Measurements from ENCODE around the gene TNFRSF4.

TNFRSF4 gene

GRCh38 chr1:1228596-1229321, 14.8 kb upstream of the TNFRSF4 start:
- no peak overlapping the region for H3K4me3 ChIP-seq (ENCODE audit: low read length)
- H3K36me3 ChIP-seq (ENCODE audit: insufficient read depth, low read length), result peaks cover 41% of the 10 kb centered on the region

GRCh38 chr1:1228187-1228586, 14.2 kb upstream of the TNFRSF4 start:
- Histone ChIP-seq H3K36me3 (ENCODE audit: insufficient read depth, low read length) (peaks cover 39% of the 10 kb centered on the region), H3K4me2 (ENCODE audit: low read length) (no peak overlapping the region), H3K4me3 (ENCODE audit: low read length) (no peak overlapping the region), H3K4me1 (ENCODE audit: control insufficient read depth, insufficient read depth, low read length) (peaks cover 18% of the 10 kb centered on the region), H3K27me3 (ENCODE audit: control insufficient read depth, insufficient read depth, low read length) (no peaks in the 10 kb centered on the region), H3K9me3 (replicated peaks; ENCODE audit: low read length) (no peaks in the 10 kb centered on the region), H3K9ac (ENCODE audit: low read depth, low read length) (no peak overlapping the region)

More at GRCh38 chr1:1228596-1229321, 14.8 kb upstream of the TNFRSF4 start:
- Histone ChIP-seq H3K9me3 (replicated peaks; ENCODE audit: low read length) (no peaks in the 10 kb centered on the region), H3K9ac (ENCODE audit: low read depth, low read length) (no peak overlapping the region), H3K4me1 (ENCODE audit: control insufficient read depth, insufficient read depth, low read length) (peaks cover 24% of the 10 kb centered on the region), H3K4me2 (ENCODE audit: low read length) (no peak overlapping the region), H3K27me3 (ENCODE audit: control insufficient read depth, insufficient read depth, low read length) (no peaks in the 10 kb centered on the region)

- Histone ChIP-seq H3K27me3 (ENCODE audit: control insufficient read depth, insufficient read depth, low read length) (no peaks in the 10 kb centered on the region), H3K4me1 (ENCODE audit: control insufficient read depth, insufficient read depth, low read length) (peaks cover 10% of the 10 kb centered on the region), H3K36me3 (ENCODE audit: insufficient read depth, low read length) (peaks cover 47% of the 10 kb centered on the region), H3K9me3 (replicated peaks; ENCODE audit: low read length) (no peaks in the 10 kb centered on the region), H3K4me2 (ENCODE audit: low read length) (no peak overlapping the region), H3K9ac (ENCODE audit: low read depth, low read length) (no peak overlapping the region), H3K4me3 (ENCODE audit: low read length) (no peak overlapping the region)
These were observed 13.4 kb upstream of the TNFRSF4 start for GRCh38 chr1:1227386-1227785.

- Histone ChIP-seq H3K4me2 (ENCODE audit: low read length) (no peak overlapping the region), H3K27me3 (ENCODE audit: control insufficient read depth, insufficient read depth, low read length) (no peaks in the 10 kb centered on the region), H3K9me3 (replicated peaks; ENCODE audit: low read length) (no peaks in the 10 kb centered on the region), H3K36me3 (ENCODE audit: insufficient read depth, low read length) (peaks cover 49% of the 10 kb centered on the region), H3K4me3 (ENCODE audit: low read length) (no peak overlapping the region), H3K4me1 (ENCODE audit: control insufficient read depth, insufficient read depth, low read length) (peaks cover 9% of the 10 kb centered on the region), H3K9ac (ENCODE audit: low read depth, low read length) (no peak overlapping the region)
These were observed 12.8 kb upstream of the TNFRSF4 start for GRCh38 chr1:1226566-1227362.

GRCh38 chr1:1225913-1226312, 12.0 kb upstream of the TNFRSF4 start:
- Histone ChIP-seq H3K9ac (ENCODE audit: low read depth, low read length) (no peak overlapping the region), H3K36me3 (ENCODE audit: insufficient read depth, low read length) (peaks cover 53% of the 10 kb centered on the region), H3K9me3 (replicated peaks; ENCODE audit: low read length) (no peaks in the 10 kb centered on the region), H3K4me2 (ENCODE audit: low read length) (no peak overlapping the region), H3K4me3 (ENCODE audit: low read length) (no peak overlapping the region), H3K4me1 (ENCODE audit: control insufficient read depth, insufficient read depth, low read length) (peaks cover 9% of the 10 kb centered on the region), H3K27me3 (ENCODE audit: control insufficient read depth, insufficient read depth, low read length) (no peaks in the 10 kb centered on the region)

GRCh38 chr1:1225238-1225845, 11.4 kb upstream of the TNFRSF4 start:
- no peak overlapping the region for H3K9ac ChIP-seq (ENCODE audit: low read depth, low read length)
- H3K9me3 ChIP-seq (replicated peaks; ENCODE audit: low read length), result no peaks in the 10 kb centered on the region
- peaks cover 7% of the 10 kb centered on the region for H3K4me1 ChIP-seq (ENCODE audit: control insufficient read depth, insufficient read depth, low read length)
- H3K27me3 ChIP-seq (ENCODE audit: control insufficient read depth, insufficient read depth, low read length), result no peaks in the 10 kb centered on the region
- no peak overlapping the region for H3K4me2 ChIP-seq (ENCODE audit: low read length)
- H3K36me3 ChIP-seq (ENCODE audit: insufficient read depth, low read length), result peaks cover 59% of the 10 kb centered on the region
- no peak overlapping the region for H3K4me3 ChIP-seq (ENCODE audit: low read length)

- H3K4me1 ChIP-seq (ENCODE audit: control insufficient read depth, insufficient read depth, low read length), result no peaks in the 10 kb centered on the region
- H3K9me3 ChIP-seq (replicated peaks; ENCODE audit: low read length), result no peaks in the 10 kb centered on the region
- H3K36me3 ChIP-seq (ENCODE audit: insufficient read depth, low read length), result peaks cover 61% of the 10 kb centered on the region
- no peak overlapping the region for H3K9ac ChIP-seq (ENCODE audit: low read depth, low read length)
- no peak overlapping the region for H3K4me2 ChIP-seq (ENCODE audit: low read length)
- no peak overlapping the region for H3K4me3 ChIP-seq (ENCODE audit: low read length)
- H3K27me3 ChIP-seq (ENCODE audit: control insufficient read depth, insufficient read depth, low read length), result no peaks in the 10 kb centered on the region
These were observed 9.9 kb upstream of the TNFRSF4 start for GRCh38 chr1:1223891-1224290.

- Histone ChIP-seq H3K27me3 (ENCODE audit: control insufficient read depth, insufficient read depth, low read length) (no peaks in the 10 kb centered on the region), H3K4me1 (ENCODE audit: control insufficient read depth, insufficient read depth, low read length) (no peaks in the 10 kb centered on the region), H3K36me3 (ENCODE audit: insufficient read depth, low read length) (peaks cover 63% of the 10 kb centered on the region), H3K4me2 (ENCODE audit: low read length) (no peak overlapping the region), H3K4me3 (ENCODE audit: low read length) (no peak overlapping the region), H3K9ac (ENCODE audit: low read depth, low read length) (no peak overlapping the region), H3K9me3 (replicated peaks; ENCODE audit: low read length) (no peaks in the 10 kb centered on the region)
These were observed 9.4 kb upstream of the TNFRSF4 start for GRCh38 chr1:1223321-1223720.

- Histone ChIP-seq H3K36me3 (ENCODE audit: insufficient read depth, low read length) (peaks cover 62% of the 10 kb centered on the region), H3K27me3 (ENCODE audit: control insufficient read depth, insufficient read depth, low read length) (no peaks in the 10 kb centered on the region), H3K4me2 (ENCODE audit: low read length) (no peak overlapping the region), H3K4me3 (ENCODE audit: low read length) (no peak overlapping the region), H3K4me1 (ENCODE audit: control insufficient read depth, insufficient read depth, low read length) (no peaks in the 10 kb centered on the region), H3K9me3 (replicated peaks; ENCODE audit: low read length) (no peaks in the 10 kb centered on the region), H3K9ac (ENCODE audit: low read depth, low read length) (no peak overlapping the region)
These were observed 8.7 kb upstream of the TNFRSF4 start for GRCh38 chr1:1222575-1223225.

- Histone ChIP-seq H3K9ac (ENCODE audit: low read depth, low read length) (no peak overlapping the region), H3K4me3 (ENCODE audit: low read length) (no peak overlapping the region), H3K4me1 (ENCODE audit: control insufficient read depth, insufficient read depth, low read length) (no peaks in the 10 kb centered on the region), H3K9me3 (replicated peaks; ENCODE audit: low read length) (no peaks in the 10 kb centered on the region), H3K4me2 (ENCODE audit: low read length) (no peak overlapping the region), H3K27me3 (ENCODE audit: control insufficient read depth, insufficient read depth, low read length) (no peaks in the 10 kb centered on the region), H3K36me3 (ENCODE audit: insufficient read depth, low read length) (peaks cover 64% of the 10 kb centered on the region)
These were observed 8.1 kb upstream of the TNFRSF4 start for GRCh38 chr1:1221887-1222574.

- peaks cover 68% of the 10 kb centered on the region for H3K36me3 ChIP-seq (ENCODE audit: insufficient read depth, low read length)
- no peak overlapping the region for H3K4me2 ChIP-seq (ENCODE audit: low read length)
- no peaks in the 10 kb centered on the region for H3K27me3 ChIP-seq (ENCODE audit: control insufficient read depth, insufficient read depth, low read length)
- no peaks in the 10 kb centered on the region for H3K9me3 ChIP-seq (replicated peaks; ENCODE audit: low read length)
- no peaks in the 10 kb centered on the region for H3K4me1 ChIP-seq (ENCODE audit: control insufficient read depth, insufficient read depth, low read length)
- H3K9ac ChIP-seq (ENCODE audit: low read depth, low read length), result no peak overlapping the region
- H3K4me3 ChIP-seq (ENCODE audit: low read length), result no peak overlapping the region
These were observed 6.2 kb upstream of the TNFRSF4 start for GRCh38 chr1:1220197-1220596.
